ENCODE measurements around the gene UBIAD1.

- TF ChIP-seq CTCF (IDR thresholded peaks at IDR 0.05 in 2 of 3, conservative IDR thresholded peaks at IDR 0.05 in 1 of 3; ENCODE audit: control insufficient read depth in 2 of 3, extremely low read depth in 1 of 3, insufficient read depth in 1 of 3, low read depth in 3 of 3, low read length in 3 of 3) (no peak), NR2C1 (IDR thresholded peaks at IDR 0.05) (no peak)
These were observed 61.8 kb downstream of the UBIAD1 start for GRCh38 chr1:11334821-11335220.

Data from GM12878 (cell line).